H1 (cell line): ENCODE data around the gene CACNG4. TPM values are rescaled to one million over a fixed set of nuclear protein-coding genes. Genes with fewer than 3 reads are reported as not detected.

Source experiments
- CBX8 ChIP-seq: fragments of 300-800, 300-1000 bp; sonication (generic); IDR thresholded peaks from 2 replicates; pipeline ENCODE4 v1.7.1; 2016; ENCODE audit warnings: low read depth, low read length, borderline replicate concordance
- CTCF ChIP-seq, 3 experiments: IDR thresholded peaks; 1 replicate in 2 of 3; 2 replicates in 1 of 3; pipeline versions ENCODE4 v1.5.1 to v1.6.1; 2011; ENCODE audit warnings: low read length in 3 of 3, mild to moderate bottlenecking in 3 of 3, inconsistent platforms in 2 of 3, low read depth in 1 of 3, moderate library complexity in 1 of 3; ENCODE audit not compliant: insufficient read depth in 1 of 3; ENCODE audit errors: control extremely low read depth in 1 of 3
- POLR2AphosphoS5 ChIP-seq: IDR thresholded peaks from 2 replicates; pipeline ENCODE4 v1.6.1; 2011; ENCODE audit warnings: low read depth, low read length
- SIN3A ChIP-seq, 2 experiments: IDR thresholded peaks in 1 of 2; conservative IDR thresholded peaks in 1 of 2; 2 replicates each; pipeline ENCODE4 v1.6.1; 2011 to 2012; ENCODE audit warnings: low read length in 2 of 2, improper control_type of control experiment in 1 of 2, low read depth in 1 of 2, mild to moderate bottlenecking in 1 of 2
- polyA plus RNA-seq, 7 experiments: library from polyadenylated mRNA; depleted of rRNA in 3 of 7; stranded (reverse) in 5 of 7; unstranded in 2 of 7; fragments of >200 nt in 5 of 7; fragments of 200-250 nt in 2 of 7; gene quantifications; 1 replicate in 5 of 7; 2 replicates in 1 of 7; 4 replicates in 1 of 7; pipeline versions ENCODE4 v1.2.1 to v1.2.3, GENCODE V29; 2011 to 2013; ENCODE audit warnings: missing spikeins in 2 of 7, mixed read lengths in 2 of 7
- total RNA-seq: library from RNA; stranded (reverse); fragmentation: NEBNext Ultra II Directional; extraction: Animal tissue kit (Norgen Biotek cat#: 25700); gene quantifications from 2 replicates; pipeline ENCODE4 v1.2.1, GENCODE V29; 2021

Gene CACNG4
- total and polyA plus RNA-seq, 2 of the 8 experiments (the other 6 are each of a cell fraction or from before 2014, with no cell fraction given), result 3.6 to 5.6 TPM

- TF ChIP-seq CTCF (IDR thresholded peaks at IDR 0.05; ENCODE audit: control extremely low read depth in 1 of 3, insufficient read depth in 1 of 3, low read depth in 1 of 3, low read length in 3 of 3), result no peak
- no peak for TF ChIP-seq POLR2AphosphoS5
- TF ChIP-seq SIN3A (conservative IDR thresholded peaks at IDR 0.05 in 1 of 2, IDR thresholded peaks at IDR 0.05 in 1 of 2; ENCODE audit: low read depth in 1 of 2, low read length in 2 of 2), result no peak
- no peak for TF ChIP-seq CBX8
These were observed 7.6 kb upstream of the CACNG4 start (continued) for GRCh38 chr17:66956941-66957340.
